GM23338 (cell line): ENCODE data around the gene P4HA3. TPM values are rescaled to one million over a fixed set of nuclear protein-coding genes. Genes with fewer than 3 reads are reported as not detected.

ENCODE experiments used
- ATAC-seq: fragments of 200-7000 bp; cut with Tn5 transposase; 3 replicates; pipeline ENCODE4 v1.9.1; 2020
- DNase-seq: peaks from one replicate; pipeline ENCODE4 v3.0.0-alpha.2; 2015; ENCODE audit warnings: low spot score
- H2AFZ ChIP-seq: fragments of 200-600 bp; sonication (generic); 2 replicates; pipeline ENCODE4 v1.8.0; 2016; ENCODE audit warnings: antibody characterized with exemption, mild to moderate bottlenecking, moderate library complexity
- H3F3A ChIP-seq: fragments of 200-600 bp; sonication (generic); replicated peaks from 2 replicates; pipeline ENCODE4 v1.8.0; 2017; ENCODE audit warnings: antibody characterized with exemption, mixed run types, low read depth
- H3K27ac ChIP-seq: fragments of 200-600 bp; sonication (generic); 2 replicates; pipeline ENCODE4 v1.6.1; 2016; ENCODE audit warnings: low read depth
- H3K27me3 ChIP-seq: fragments of 200-600 bp; sonication (generic); 2 replicates; pipeline ENCODE4 v1.8.0; 2016; ENCODE audit warnings: mild to moderate bottlenecking, mixed run types, moderate library complexity; ENCODE audit not compliant: insufficient read depth
- H3K36me3 ChIP-seq: fragments of 200-600 bp; sonication (generic); 2 replicates; pipeline ENCODE4 v1.8.0; 2016; ENCODE audit warnings: mild to moderate bottlenecking; ENCODE audit not compliant: insufficient read depth
- H3K4me1 ChIP-seq: fragments of 200-600 bp; sonication (generic); 2 replicates; pipeline ENCODE4 v1.8.0; 2016; ENCODE audit warnings: mild to moderate bottlenecking, moderate library complexity; ENCODE audit not compliant: insufficient read depth
- H3K4me2 ChIP-seq: fragments of 200-600 bp; sonication (generic); 2 replicates; pipeline ENCODE4 v1.7.1; 2017; ENCODE audit warnings: mixed run types
- H3K4me3 ChIP-seq: fragments of 200-600 bp; sonication (generic); 2 replicates; pipeline ENCODE4 v1.6.1; 2016; ENCODE audit warnings: mixed run types
- H3K79me2 ChIP-seq: fragments of 200-600 bp; sonication (generic); replicated peaks from 2 replicates; pipeline ENCODE4 v1.8.0; 2017; ENCODE audit warnings: mild to moderate bottlenecking; ENCODE audit not compliant: insufficient read depth
- H3K9me2 ChIP-seq: fragments of 200-600 bp; sonication (generic); 2 replicates; pipeline ENCODE4 v1.8.0; 2017; ENCODE audit not compliant: insufficient read depth
- H4K20me1 ChIP-seq: fragments of 200-600 bp; sonication (generic); replicated peaks from 2 replicates; pipeline ENCODE4 v1.8.0; 2017; ENCODE audit warnings: mild to moderate bottlenecking; ENCODE audit not compliant: insufficient read depth
- H3K27ac Mint-ChIP-seq: 2 replicates; pipeline ENCODE4 v1.8.0; 2020; ENCODE audit warnings: inconsistent platforms, mild to moderate bottlenecking, moderate library complexity, mixed read lengths
- H3K27me3 Mint-ChIP-seq: 3 replicates; pipeline ENCODE4 v1.8.0; 2022; ENCODE audit warnings: low read depth, mild to moderate bottlenecking, moderate library complexity, mixed read lengths, inconsistent platforms; ENCODE audit not compliant: insufficient read depth, poor library complexity
- H3K36me3 Mint-ChIP-seq: 3 replicates; pipeline ENCODE4 v1.8.0; 2021; ENCODE audit warnings: low read depth, mild to moderate bottlenecking, inconsistent platforms, moderate library complexity, mixed read lengths
- H3K4me1 Mint-ChIP-seq: 3 replicates; pipeline ENCODE4 v1.8.0; 2020; ENCODE audit warnings: mild to moderate bottlenecking, inconsistent platforms, mixed read lengths
- H3K4me3 Mint-ChIP-seq: 3 replicates; pipeline ENCODE4 v1.8.0; 2021; ENCODE audit warnings: moderate library complexity, mild to moderate bottlenecking, inconsistent platforms, mixed read lengths
- H3K9me3 Mint-ChIP-seq: 3 replicates; pipeline ENCODE4 v1.8.0; 2020; ENCODE audit warnings: moderate library complexity, mild to moderate bottlenecking, inconsistent platforms, mixed read lengths
- CREB1 ChIP-seq: fragments of 250-450 bp; sonication (Bioruptor Pico); IDR thresholded peaks from 2 replicates; pipeline ENCODE4 v1.5.0; 2020; ENCODE audit warnings: low read depth, mild to moderate bottlenecking, moderate library complexity
- EZH2 ChIP-seq: fragments of 200-600 bp; sonication (generic); IDR thresholded peaks from one replicate; pipeline ENCODE4 v1.8.0; 2017; ENCODE audit warnings: antibody characterized with exemption, mild to moderate bottlenecking, low read depth; ENCODE audit not compliant: unreplicated experiment
- NANOG ChIP-seq: IDR thresholded peaks from 2 replicates; pipeline ENCODE4 v1.6.1; 2016; ENCODE audit warnings: antibody characterized with exemption, borderline replicate concordance
- POLR2AphosphoS5 ChIP-seq: IDR thresholded peaks from 2 replicates; pipeline ENCODE4 v1.6.1; 2016; ENCODE audit warnings: antibody characterized with exemption, low read depth
- STAT1 ChIP-seq: IDR thresholded peaks from one replicate; pipeline ENCODE4 v1.6.1; 2016; ENCODE audit warnings: antibody characterized with exemption; ENCODE audit not compliant: unreplicated experiment
- ZNF114 ChIP-seq: fragments of 250-450 bp; sonication (Bioruptor Pico); IDR thresholded peaks from 2 replicates; pipeline ENCODE4 v1.5.0; 2020; ENCODE audit warnings: mild to moderate bottlenecking, moderate library complexity
- polyA plus RNA-seq: library from polyadenylated mRNA; unstranded; fragments of >200 nt; fragmentation: Nextera tagmentation; extraction: Ambion mirVana; gene quantifications from 2 replicates; pipeline ENCODE4 v1.2.1, GENCODE V29; 2016
- total RNA-seq: library from RNA; depleted of rRNA; stranded (reverse); fragments of >200 nt; shearing (Covaris generic); gene quantifications from 2 replicates; pipeline ENCODE4 v1.2.3, GENCODE V29; 2014
- TF ChIP-seq, protein P1 (sequence below): IDR thresholded peaks from 2 replicates; pipeline ENCODE4 v1.6.1; 2016; ENCODE audit warnings: antibody characterized with exemption
- TF ChIP-seq, protein P2 (sequence below): fragments of 250-450 bp; sonication (Bioruptor Pico); IDR thresholded peaks from 2 replicates; pipeline ENCODE4 v1.5.0; 2020; ENCODE audit warnings: mild to moderate bottlenecking, moderate library complexity
- TF ChIP-seq, protein P3 (sequence below): IDR thresholded peaks from one replicate; pipeline ENCODE4 v1.6.1; 2018; ENCODE audit warnings: antibody characterized with exemption; ENCODE audit not compliant: unreplicated experiment

Gene P4HA3
- total and polyA plus RNA-seq, 2 experiments from 2014 or later = 0.08 TPM; not detected in 1

DNA sequence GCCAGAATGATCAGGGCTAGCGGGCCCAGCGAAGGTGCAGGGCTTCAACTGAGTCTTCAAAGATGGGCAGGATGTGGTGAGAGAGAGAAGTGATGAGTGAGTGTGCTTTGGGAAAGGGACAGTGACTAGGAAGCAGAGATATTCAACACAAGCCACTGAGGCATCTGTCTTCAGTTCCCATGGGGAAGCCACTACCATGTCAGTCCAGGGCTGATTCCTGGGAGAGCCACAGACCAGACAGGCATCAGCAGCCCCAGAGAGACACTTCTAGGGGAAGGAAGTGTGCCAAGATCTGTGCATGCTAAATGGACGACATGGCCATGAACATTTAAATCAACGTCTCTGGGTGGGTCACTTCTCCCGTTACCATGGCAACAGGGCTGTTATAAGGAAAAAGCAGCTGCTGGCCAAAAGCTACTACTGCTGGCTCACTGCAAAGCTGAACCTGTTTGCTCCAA lies 28.5 kb downstream of the P4HA3 start:
- no peaks in the 10 kb centered on the region for H3K27me3 Mint-ChIP-seq
- H3K36me3 Mint-ChIP-seq = no peaks in the 10 kb centered on the region
- DNase-seq (peak; percentile 24), ATAC-seq (no peak)
- H4K20me1 ChIP-seq = no peaks in the 10 kb centered on the region
- H3K4me3 ChIP-seq = no peak overlapping the region
- no peaks in the 10 kb centered on the region for H3K9me2 ChIP-seq
- H3K4me1 Mint-ChIP-seq = no peaks in the 10 kb centered on the region
- no peak overlapping the region for H3K27ac Mint-ChIP-seq
- H3K27me3 ChIP-seq = no peaks in the 10 kb centered on the region
- TF ChIP-seq EZH2 (no peak), POLR2AphosphoS5 (no peak)
- TF ChIP-seq, protein P1, sequence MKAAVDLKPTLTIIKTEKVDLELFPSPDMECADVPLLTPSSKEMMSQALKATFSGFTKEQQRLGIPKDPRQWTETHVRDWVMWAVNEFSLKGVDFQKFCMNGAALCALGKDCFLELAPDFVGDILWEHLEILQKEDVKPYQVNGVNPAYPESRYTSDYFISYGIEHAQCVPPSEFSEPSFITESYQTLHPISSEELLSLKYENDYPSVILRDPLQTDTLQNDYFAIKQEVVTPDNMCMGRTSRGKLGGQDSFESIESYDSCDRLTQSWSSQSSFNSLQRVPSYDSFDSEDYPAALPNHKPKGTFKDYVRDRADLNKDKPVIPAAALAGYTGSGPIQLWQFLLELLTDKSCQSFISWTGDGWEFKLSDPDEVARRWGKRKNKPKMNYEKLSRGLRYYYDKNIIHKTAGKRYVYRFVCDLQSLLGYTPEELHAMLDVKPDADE = no peak
- no peaks in the 10 kb centered on the region for H3K79me2 ChIP-seq
- H3K9me3 Mint-ChIP-seq = no peaks in the 10 kb centered on the region
- no peak overlapping the region for H3K27ac ChIP-seq
- H2AFZ ChIP-seq = no peak overlapping the region
- H3K4me1 ChIP-seq = no peaks in the 10 kb centered on the region
- no peaks in the 10 kb centered on the region for H3K36me3 ChIP-seq
- no peak overlapping the region for H3K4me3 Mint-ChIP-seq
- no peak overlapping the region for H3K4me2 ChIP-seq
- H3F3A ChIP-seq = no peaks in the 10 kb centered on the region

DNA sequence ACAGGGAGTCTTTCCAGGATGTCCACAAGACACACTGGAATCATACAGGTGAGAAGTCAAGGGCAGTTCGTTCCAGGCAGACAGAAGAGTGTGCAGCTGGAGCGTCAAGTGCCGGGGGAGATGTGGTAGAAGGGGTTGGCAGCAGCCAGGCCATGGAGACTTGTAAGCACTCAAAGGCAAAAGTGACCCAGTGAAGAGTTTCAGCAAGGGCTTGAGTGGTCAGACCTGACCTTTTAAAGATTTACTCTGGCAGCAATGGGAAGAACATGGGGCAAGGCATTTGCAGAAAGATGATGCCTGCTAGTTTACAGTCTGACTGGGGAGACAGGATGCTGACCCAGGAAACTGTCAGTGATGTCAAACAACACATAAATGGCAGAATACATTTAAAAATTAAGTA lies 29.0 kb downstream of the P4HA3 start:
- Histone ChIP-seq H3K4me3 (no peak overlapping the region), H3K36me3 (no peaks in the 10 kb centered on the region)
- TF ChIP-seq NANOG (no peak), STAT1 (no peak), ZNF114 (CRISPR knock-in tag) (no peak), EZH2 (no peak), CREB1 (CRISPR knock-in tag) (no peak)
- TF ChIP-seq, protein P2, sequence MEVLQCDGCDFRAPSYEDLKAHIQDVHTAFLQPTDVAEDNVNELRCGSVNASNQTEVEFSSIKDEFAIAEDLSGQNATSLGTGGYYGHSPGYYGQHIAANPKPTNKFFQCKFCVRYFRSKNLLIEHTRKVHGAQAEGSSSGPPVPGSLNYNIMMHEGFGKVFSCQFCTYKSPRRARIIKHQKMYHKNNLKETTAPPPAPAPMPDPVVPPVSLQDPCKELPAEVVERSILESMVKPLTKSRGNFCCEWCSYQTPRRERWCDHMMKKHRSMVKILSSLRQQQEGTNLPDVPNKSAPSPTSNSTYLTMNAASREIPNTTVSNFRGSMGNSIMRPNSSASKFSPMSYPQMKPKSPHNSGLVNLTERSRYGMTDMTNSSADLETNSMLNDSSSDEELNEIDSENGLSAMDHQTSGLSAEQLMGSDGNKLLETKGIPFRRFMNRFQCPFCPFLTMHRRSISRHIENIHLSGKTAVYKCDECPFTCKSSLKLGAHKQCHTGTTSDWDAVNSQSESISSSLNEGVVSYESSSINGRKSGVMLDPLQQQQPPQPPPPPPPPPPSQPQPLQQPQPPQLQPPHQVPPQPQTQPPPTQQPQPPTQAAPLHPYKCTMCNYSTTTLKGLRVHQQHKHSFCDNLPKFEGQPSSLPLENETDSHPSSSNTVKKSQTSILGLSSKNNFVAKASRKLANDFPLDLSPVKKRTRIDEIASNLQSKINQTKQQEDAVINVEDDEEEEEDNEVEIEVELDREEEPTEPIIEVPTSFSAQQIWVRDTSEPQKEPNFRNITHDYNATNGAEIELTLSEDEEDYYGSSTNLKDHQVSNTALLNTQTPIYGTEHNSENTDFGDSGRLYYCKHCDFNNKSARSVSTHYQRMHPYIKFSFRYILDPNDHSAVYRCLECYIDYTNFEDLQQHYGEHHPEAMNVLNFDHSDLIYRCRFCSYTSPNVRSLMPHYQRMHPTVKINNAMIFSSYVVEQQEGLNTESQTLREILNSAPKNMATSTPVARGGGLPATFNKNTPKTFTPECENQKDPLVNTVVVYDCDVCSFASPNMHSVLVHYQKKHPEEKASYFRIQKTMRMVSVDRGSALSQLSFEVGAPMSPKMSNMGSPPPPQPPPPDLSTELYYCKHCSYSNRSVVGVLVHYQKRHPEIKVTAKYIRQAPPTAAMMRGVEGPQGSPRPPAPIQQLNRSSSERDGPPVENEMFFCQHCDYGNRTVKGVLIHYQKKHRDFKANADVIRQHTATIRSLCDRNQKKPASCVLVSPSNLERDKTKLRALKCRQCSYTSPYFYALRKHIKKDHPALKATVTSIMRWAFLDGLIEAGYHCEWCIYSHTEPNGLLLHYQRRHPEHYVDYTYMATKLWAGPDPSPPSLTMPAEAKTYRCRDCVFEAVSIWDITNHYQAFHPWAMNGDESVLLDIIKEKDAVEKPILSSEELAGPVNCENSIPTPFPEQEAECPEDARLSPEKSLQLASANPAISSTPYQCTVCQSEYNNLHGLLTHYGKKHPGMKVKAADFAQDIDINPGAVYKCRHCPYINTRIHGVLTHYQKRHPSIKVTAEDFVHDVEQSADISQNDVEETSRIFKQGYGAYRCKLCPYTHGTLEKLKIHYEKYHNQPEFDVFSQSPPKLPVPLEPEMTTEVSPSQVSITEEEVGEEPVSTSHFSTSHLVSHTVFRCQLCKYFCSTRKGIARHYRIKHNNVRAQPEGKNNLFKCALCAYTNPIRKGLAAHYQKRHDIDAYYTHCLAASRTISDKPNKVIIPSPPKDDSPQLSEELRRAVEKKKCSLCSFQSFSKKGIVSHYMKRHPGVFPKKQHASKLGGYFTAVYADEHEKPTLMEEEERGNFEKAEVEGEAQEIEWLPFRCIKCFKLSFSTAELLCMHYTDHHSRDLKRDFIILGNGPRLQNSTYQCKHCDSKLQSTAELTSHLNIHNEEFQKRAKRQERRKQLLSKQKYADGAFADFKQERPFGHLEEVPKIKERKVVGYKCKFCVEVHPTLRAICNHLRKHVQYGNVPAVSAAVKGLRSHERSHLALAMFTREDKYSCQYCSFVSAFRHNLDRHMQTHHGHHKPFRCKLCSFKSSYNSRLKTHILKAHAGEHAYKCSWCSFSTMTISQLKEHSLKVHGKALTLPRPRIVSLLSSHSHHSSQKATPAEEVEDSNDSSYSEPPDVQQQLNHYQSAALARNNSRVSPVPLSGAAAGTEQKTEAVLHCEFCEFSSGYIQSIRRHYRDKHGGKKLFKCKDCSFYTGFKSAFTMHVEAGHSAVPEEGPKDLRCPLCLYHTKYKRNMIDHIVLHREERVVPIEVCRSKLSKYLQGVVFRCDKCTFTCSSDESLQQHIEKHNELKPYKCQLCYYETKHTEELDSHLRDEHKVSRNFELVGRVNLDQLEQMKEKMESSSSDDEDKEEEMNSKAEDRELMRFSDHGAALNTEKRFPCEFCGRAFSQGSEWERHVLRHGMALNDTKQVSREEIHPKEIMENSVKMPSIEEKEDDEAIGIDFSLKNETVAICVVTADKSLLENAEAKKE = no peak
- TF ChIP-seq, protein P1 = no peak
- TF ChIP-seq, protein P3, sequence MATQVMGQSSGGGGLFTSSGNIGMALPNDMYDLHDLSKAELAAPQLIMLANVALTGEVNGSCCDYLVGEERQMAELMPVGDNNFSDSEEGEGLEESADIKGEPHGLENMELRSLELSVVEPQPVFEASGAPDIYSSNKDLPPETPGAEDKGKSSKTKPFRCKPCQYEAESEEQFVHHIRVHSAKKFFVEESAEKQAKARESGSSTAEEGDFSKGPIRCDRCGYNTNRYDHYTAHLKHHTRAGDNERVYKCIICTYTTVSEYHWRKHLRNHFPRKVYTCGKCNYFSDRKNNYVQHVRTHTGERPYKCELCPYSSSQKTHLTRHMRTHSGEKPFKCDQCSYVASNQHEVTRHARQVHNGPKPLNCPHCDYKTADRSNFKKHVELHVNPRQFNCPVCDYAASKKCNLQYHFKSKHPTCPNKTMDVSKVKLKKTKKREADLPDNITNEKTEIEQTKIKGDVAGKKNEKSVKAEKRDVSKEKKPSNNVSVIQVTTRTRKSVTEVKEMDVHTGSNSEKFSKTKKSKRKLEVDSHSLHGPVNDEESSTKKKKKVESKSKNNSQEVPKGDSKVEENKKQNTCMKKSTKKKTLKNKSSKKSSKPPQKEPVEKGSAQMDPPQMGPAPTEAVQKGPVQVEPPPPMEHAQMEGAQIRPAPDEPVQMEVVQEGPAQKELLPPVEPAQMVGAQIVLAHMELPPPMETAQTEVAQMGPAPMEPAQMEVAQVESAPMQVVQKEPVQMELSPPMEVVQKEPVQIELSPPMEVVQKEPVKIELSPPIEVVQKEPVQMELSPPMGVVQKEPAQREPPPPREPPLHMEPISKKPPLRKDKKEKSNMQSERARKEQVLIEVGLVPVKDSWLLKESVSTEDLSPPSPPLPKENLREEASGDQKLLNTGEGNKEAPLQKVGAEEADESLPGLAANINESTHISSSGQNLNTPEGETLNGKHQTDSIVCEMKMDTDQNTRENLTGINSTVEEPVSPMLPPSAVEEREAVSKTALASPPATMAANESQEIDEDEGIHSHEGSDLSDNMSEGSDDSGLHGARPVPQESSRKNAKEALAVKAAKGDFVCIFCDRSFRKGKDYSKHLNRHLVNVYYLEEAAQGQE = no peak

More for the DNA sequence above, 29.0 kb downstream of the P4HA3 start:
- H3K36me3 Mint-ChIP-seq = no peaks in the 10 kb centered on the region
- no peaks in the 10 kb centered on the region for H3K79me2 ChIP-seq
- no peaks in the 10 kb centered on the region for H3K4me1 Mint-ChIP-seq
- no peak overlapping the region for H3K27ac Mint-ChIP-seq
- H3K4me3 Mint-ChIP-seq = no peak overlapping the region
- H2AFZ ChIP-seq = no peak overlapping the region
- H3F3A ChIP-seq = no peaks in the 10 kb centered on the region
- no peak for DNase-seq
- no peaks in the 10 kb centered on the region for H3K4me1 ChIP-seq
- H3K27me3 ChIP-seq = no peaks in the 10 kb centered on the region
- no peak overlapping the region for H3K27ac ChIP-seq
- no peaks in the 10 kb centered on the region for H4K20me1 ChIP-seq
- H3K9me3 Mint-ChIP-seq = no peaks in the 10 kb centered on the region
- H3K4me2 ChIP-seq = no peak overlapping the region
- no peaks in the 10 kb centered on the region for H3K9me2 ChIP-seq
- H3K27me3 Mint-ChIP-seq = no peaks in the 10 kb centered on the region
- no peak for ATAC-seq
